Measurements from ENCODE around the gene BBS9.

DNA sequence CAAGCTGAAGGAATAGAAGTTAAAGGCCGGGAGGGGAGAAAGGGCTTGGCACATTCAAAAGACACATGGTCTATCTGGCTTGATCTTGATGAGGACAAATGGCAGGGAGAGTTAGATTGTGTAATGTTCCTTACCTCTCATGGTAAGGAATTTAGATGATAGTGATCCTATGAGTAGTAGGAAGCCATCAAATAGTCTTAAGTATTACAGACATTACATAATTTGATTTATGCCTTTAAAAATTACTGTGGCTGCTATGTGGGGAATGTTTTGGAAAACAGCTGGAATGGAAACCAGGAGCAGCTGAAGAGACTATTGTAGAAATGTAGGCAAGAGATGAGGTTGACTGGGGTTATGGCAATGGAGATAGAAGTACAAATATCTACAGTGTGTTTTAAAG, 424.7 kb downstream of the BBS9 start:
- TF ChIP-seq POLR2A (IDR thresholded peaks at IDR 0.05) (no peak), POLR2AphosphoS5 (IDR thresholded peaks at IDR 0.05) (no peak)
- TF ChIP-seq, protein P1, sequence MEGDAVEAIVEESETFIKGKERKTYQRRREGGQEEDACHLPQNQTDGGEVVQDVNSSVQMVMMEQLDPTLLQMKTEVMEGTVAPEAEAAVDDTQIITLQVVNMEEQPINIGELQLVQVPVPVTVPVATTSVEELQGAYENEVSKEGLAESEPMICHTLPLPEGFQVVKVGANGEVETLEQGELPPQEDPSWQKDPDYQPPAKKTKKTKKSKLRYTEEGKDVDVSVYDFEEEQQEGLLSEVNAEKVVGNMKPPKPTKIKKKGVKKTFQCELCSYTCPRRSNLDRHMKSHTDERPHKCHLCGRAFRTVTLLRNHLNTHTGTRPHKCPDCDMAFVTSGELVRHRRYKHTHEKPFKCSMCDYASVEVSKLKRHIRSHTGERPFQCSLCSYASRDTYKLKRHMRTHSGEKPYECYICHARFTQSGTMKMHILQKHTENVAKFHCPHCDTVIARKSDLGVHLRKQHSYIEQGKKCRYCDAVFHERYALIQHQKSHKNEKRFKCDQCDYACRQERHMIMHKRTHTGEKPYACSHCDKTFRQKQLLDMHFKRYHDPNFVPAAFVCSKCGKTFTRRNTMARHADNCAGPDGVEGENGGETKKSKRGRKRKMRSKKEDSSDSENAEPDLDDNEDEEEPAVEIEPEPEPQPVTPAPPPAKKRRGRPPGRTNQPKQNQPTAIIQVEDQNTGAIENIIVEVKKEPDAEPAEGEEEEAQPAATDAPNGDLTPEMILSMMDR (IDR thresholded peaks at IDR 0.05) = no peak
